Choroid plexus epithelial cell (primary cell): Measurements from ENCODE around the gene GBP2.

Experiments used
- DNase-seq: peaks from one replicate; pipeline ENCODE4 v3.0.0-alpha.2; 2010; ENCODE audit warnings: low read depth
- H3K4me3 ChIP-seq: 2 replicates; pipeline ENCODE4 v1.5.1; 2011; ENCODE audit warnings: low read depth, mild to moderate bottlenecking, control low read depth, low read length, moderate library complexity
- CTCF ChIP-seq: conservative IDR thresholded peaks from 2 replicates; pipeline ENCODE4 v1.5.1; 2011; ENCODE audit warnings: low read depth, mild to moderate bottlenecking, control low read depth, inconsistent platforms, low read length, moderate library complexity

Gene GBP2

GRCh38 chr1:89167590-89168230 is 41.8 kb upstream of the GBP2 start:
- DNase-seq, result no peak
- no peak for TF ChIP-seq CTCF
- no peak overlapping the region for H3K4me3 ChIP-seq

GRCh38 chr1:89166705-89167104 is 40.8 kb upstream of the GBP2 start:
- TF ChIP-seq CTCF, result no peak
- DNase-seq, result no peak
- H3K4me3 ChIP-seq, result no peak overlapping the region

- no peak for DNase-seq
- H3K4me3 ChIP-seq, result no peak overlapping the region
- TF ChIP-seq CTCF, result no peak
Observed at GRCh38 chr1:89165811-89166210, 39.9 kb upstream of the GBP2 start.

GRCh38 chr1:89151047-89151446 is 25.1 kb upstream of the GBP2 start:
- DNase-seq, result no peak
- no peak for TF ChIP-seq CTCF
- no peak overlapping the region for H3K4me3 ChIP-seq

GRCh38 chr1:89149976-89150375 is 24.1 kb upstream of the GBP2 start:
- no peak for TF ChIP-seq CTCF
- no peak overlapping the region for H3K4me3 ChIP-seq
- DNase-seq, result no peak

- no peak overlapping the region for H3K4me3 ChIP-seq
- DNase-seq, result peak; percentile 75
- peak; percentile 76 for TF ChIP-seq CTCF
Observed at GRCh38 chr1:89149229-89149628, 23.3 kb upstream of the GBP2 start.
